ENCODE data around the gene MARK4.

Gene MARK4

GRCh38 chr19:45352914-45353796, 102.1 kb downstream of the MARK4 start:
- Histone ChIP-seq H3K4me3 (replicated peaks; ENCODE audit: insufficient read depth, low read length) (no peak overlapping the region), H3K27ac (replicated peaks) (no peak overlapping the region), H3K27me3 (ENCODE audit: insufficient read depth, poor library complexity, severe bottlenecking) (no peaks in the 10 kb centered on the region)
- TF ChIP-seq SPI1 (IDR thresholded peaks at IDR 0.05; ENCODE audit: borderline replicate concordance, low read depth) (no peak), POLR2AphosphoS5 (IDR thresholded peaks at IDR 0.05; ENCODE audit: low read depth) (no peak), GABPA (IDR thresholded peaks at IDR 0.05; ENCODE audit: low read depth) (no peak), REST (IDR thresholded peaks at IDR 0.05; ENCODE audit: insufficient replicate concordance, low read depth) (no peak), CTCF (IDR thresholded peaks at IDR 0.05; ENCODE audit: insufficient read depth, low read length) (no peak)
- no peak for DNase-seq (ENCODE audit: low read depth in 1 of 2, low spot score in 1 of 2)

- DNase-seq (ENCODE audit: low read depth in 1 of 2, low spot score in 1 of 2): no peak
- TF ChIP-seq GABPA (IDR thresholded peaks at IDR 0.05; ENCODE audit: low read depth): no peak
- no peak for TF ChIP-seq POLR2AphosphoS5 (IDR thresholded peaks at IDR 0.05; ENCODE audit: low read depth)
- TF ChIP-seq REST (IDR thresholded peaks at IDR 0.05; ENCODE audit: insufficient replicate concordance, low read depth): no peak
- no peak for TF ChIP-seq SPI1 (IDR thresholded peaks at IDR 0.05; ENCODE audit: borderline replicate concordance, low read depth)
- TF ChIP-seq CTCF (IDR thresholded peaks at IDR 0.05; ENCODE audit: insufficient read depth, low read length): no peak
- no peak overlapping the region for H3K27ac ChIP-seq (replicated peaks)
- H3K4me3 ChIP-seq (replicated peaks; ENCODE audit: insufficient read depth, low read length): no peak overlapping the region
- H3K27me3 ChIP-seq (ENCODE audit: insufficient read depth, poor library complexity, severe bottlenecking): no peaks in the 10 kb centered on the region
Observed at GRCh38 chr19:45354241-45354842, 103.3 kb downstream of the MARK4 start.

Measured in HL-60 (cell line).